HG03108 (cell line): Measurements from ENCODE around the gene TVP23C.

Experiments used
- ATAC-seq: cut with Tn5 transposase; IDR thresholded peaks from one replicate; pipeline ENCODE4 v1.9.1; 2021; ENCODE audit warnings: moderate library complexity; ENCODE audit not compliant: unreplicated experiment

The TVP23C gene

DNA sequence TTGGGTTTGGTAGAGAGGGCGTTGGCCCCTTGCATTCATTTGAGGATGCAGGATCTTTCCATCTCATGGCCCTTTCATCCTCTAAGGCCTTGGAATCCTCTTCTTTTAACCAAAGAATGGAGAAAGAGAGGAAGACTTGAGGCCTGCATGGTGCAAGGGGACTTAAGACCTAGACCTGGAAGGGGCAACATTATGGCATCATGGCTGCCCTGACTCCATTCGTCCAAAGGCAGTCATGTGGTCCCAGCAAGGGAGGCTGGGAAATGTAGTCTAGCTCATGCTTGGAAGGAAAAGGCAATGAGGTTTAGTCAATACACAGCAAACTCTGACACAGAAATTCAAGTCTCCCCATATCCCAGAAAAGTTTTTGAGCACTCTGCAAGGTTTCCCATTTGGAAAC is 65.2 kb downstream of the TVP23C start:
- no peak for ATAC-seq

DNA sequence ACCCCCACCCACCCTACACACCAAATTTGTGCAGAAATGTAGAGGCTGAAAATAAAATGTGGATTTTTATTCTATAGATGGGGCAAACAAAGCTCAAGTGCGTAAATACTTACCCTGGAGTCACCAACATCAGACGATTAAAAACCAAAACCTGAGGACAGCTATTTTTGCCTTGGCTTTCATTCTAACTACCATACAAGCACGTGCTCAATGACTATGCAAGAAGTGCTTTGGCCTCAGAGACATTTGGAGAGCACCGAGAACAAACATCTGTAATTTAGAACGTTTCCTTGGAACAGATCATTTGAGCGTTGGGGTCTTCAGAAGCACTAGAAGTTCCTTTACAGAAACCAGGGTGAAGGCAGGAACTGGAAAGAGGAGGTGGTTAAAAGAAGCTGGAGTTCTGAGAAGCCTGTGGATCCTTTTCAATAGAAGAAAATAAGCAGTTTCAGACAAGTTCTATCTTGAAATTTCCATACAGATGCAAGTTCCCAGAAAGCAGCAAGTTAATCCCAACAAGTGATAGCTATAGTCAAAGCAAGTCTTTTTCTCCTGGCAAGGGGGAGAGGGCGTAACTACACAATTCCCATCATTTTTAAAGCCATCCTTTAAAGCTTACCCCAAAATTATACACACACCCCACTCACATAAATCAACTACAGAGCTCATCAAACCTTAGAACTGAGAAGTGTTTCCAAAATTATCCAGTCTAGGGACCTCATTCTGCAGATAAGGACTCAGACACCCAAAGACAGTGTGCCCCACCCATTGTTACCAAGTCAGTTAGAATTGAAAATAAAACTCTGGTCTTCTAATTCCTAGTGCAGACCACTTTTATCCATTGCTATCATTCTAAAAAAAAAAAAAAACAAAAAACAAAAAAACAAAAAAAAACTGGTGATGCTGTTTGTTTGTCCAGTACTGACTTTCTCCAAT is 66.3 kb downstream of the TVP23C start:
- no peak for ATAC-seq

DNA sequence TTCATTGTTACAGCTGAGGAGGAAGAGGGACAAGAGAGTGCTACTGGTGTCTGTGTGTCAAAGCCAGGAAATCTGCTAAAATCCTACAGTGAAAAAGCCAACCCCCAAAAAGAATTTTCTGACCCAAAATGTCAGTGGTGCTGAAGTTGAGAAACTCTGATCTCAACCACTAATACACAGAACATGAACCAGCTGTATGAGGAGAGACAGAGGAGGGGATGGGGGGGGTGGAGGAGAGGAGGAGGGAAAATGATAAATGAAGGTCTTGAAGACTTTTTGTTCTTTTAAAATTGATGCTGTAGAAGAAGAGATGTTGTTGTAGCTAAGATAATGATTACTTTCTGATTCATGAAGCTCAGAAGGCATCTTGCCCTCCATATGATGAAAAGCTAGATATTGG is 68.5 kb downstream of the TVP23C start:
- no peak for ATAC-seq

DNA sequence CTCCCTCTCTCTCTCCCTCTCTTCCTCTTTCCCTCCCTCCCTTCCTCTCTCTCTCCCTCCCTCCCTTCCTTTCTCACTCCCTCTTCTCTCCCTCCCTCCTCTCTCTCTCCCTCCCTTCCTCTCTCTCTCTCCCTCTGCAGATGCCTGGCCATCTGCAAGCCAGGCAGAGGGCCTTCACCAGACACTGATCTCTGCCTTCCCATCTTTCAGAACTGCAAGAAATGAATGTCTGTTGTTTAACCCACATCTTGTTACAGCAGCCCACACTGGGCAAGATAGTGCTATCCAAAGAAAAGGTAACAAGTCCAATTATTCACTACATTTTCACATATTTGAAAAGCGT is 69.6 kb downstream of the TVP23C start:
- ATAC-seq = no peak

DNA sequence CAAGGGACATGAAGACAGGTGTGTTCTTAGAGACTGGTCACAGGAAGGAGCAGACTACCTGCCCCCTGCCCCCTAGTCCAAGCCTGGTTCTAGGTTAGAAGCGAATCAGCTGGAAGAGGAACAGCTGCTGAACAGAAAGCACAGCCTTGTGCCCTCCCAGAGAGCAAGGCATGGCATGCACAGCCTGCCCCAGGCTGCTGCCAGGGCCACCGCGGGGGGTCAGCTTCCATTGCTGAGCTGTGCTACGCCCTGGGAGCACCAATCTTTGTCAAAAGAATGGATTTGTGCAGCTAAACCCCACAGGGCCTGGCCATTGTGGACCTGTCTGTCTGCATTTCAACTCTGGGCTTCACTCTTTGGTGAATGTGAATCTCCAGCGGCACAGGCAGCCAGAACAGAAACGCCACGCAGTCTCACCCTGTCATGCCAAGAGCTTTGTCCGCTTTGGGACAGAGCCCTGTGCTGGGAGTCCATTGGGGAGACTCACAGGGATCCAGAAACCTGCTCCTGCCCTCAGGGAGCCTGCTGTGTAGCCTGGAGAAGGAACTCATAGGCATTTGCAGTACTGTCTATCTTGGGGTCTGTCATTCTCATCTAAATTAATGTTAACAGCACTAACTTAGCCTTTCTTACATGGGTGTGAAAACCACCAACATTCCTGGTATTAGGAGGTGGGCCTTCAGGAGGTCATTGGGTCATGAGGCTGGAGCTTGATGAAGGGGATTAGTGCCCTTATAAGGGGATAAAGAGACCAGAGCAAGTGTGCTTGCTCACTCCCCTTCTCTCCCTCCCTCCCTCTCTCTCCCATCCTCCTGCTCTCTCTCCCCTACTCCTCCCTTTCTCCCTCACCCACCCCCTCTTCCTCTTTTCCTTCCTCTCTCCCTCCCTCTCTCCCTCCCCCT is 70.2 kb downstream of the TVP23C start:
- ATAC-seq = no peak

DNA sequence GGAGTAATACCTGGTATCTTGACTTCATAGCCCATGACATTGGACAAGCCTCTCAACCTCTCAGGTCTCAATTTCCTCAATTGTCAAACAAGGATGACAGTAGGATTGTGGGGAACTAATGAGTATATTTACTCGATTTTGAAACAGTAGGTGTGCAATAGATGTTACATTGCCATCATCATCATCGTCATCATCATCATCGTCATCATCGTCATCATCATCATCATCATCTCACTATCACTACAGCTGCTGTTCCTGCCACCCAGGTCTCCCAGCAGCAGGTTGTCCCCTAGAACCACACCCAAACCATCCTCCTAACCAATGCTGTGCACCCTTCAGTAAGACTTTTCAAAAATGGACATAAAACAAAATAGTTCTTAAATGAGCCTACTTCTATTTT is 71.1 kb downstream of the TVP23C start:
- no peak for ATAC-seq

DNA sequence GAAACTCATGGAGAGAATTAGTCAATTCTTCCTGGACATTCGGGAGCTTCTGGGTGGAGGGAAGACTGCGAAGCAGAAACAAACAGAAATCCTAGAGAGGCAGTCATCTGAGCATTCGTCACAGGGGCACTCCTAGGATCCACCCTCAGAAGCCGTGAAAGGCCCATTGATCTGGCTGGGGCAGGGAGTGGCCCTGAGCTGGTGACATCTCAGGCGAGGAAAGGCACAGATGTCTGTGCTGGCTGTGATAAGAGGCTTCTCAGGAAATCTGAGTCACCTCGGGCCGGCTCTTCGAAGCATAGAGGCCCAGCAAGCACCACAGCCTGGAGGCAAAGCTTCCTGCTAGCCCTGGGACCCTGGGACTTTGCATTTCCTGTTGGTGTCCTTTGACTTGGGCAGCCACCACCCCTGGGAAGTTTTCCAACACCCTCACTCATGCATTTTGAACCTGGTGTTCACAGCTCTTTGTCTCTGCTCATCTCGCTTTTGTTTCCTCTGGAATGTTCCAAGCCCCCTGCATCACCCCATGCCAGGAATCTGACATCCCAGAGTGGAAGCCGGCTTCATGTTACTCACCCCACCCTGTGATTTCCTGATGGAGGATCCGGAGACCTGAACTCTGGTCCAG is 72.5 kb downstream of the TVP23C start:
- no peak for ATAC-seq

DNA sequence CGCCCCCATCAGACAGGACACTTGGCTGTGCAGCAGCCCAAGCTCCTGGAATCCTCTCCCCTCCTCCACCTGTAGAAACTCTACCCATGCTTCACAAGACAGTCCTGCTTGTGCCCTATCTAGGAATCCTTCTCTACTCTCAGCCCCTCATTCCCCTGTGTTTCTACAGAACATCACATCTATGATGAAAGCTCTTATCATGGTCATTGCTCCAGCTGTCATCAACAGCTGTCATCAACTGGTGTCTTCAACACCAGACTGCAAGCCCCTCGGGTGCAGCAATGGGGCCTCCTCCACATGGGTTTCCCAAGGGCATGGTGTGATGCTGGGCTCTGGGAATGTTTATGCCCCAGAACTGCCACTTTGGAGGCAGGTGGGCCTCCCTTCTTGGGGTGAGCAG is 74.7 kb downstream of the TVP23C start:
- ATAC-seq = no peak

DNA sequence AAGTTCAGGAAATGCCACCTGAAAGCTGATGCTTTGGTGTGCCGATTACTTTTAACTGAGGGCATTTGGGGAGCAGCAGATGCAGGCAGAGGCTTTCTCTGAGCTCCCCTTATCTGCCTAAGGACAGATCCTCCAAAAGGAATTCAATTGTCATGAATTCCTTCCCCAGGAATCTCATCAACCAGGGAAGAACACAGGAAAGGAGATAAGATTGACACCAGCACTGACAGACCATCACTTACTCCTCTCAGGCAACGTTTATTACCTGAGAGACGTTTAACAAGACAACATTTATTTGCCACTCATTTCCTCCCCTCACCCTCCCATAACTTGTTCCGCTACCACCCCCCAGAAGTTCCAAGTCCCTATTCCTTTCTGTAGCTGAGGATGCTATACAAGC is 78.2 kb downstream of the TVP23C start:
- no peak for ATAC-seq

DNA sequence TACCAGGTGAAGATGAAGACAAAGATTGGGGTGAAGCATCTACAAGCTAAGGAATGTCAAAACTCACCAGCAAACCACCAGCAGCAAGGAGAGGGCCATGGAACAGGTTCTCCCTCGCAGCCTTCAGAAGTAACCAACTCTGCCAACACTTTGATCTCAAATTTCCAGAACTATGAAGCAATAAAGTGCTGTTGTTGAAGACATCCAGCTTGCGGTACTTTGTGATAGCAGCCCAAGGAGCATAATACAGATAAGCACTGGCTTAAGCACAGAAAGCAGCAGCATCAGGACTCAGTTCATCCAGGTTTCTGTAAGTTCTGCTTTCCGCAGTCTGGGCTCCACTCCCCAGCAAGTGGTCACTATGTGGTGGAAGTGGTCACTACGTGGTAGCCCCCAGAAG is 79.9 kb downstream of the TVP23C start:
- ATAC-seq = no peak

DNA sequence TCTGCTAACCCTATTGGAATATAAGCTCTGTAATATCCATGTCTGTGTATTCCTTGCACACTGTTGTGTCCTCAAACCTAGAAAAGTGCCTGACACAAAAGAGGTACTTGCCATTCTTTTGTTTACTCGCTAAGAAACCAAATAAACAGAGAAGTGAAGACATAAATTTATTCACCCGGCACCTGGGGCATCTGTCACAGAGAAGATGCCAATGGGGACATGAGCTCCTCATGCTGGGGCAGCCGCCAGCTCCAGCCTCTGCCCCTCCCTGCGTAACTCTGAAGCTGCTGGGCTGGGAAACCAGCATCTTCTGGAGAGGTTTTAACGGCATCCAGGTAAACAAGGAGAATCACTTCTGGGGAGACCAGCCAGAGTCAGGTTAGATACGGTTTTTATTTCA is 80.8 kb downstream of the TVP23C start:
- ATAC-seq = no peak

DNA sequence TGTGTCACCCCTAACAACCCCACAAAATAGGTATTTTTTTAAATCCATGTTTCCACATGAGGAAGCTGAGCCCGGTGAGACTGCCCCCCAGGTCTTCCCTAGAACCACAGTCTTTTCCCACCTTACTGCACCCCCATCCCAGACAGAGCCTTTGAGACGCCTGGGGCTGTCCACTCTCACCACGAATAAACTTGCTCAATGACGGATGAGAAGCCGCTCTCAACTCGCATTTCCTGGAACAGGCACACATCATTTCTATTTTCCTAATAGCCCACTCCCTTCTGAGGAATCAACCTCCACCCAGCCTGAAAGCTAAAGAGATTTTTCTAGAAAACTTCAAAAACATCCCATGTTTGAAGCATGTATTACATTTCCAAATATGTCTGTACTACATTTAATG is 81.8 kb downstream of the TVP23C start:
- no peak for ATAC-seq

DNA sequence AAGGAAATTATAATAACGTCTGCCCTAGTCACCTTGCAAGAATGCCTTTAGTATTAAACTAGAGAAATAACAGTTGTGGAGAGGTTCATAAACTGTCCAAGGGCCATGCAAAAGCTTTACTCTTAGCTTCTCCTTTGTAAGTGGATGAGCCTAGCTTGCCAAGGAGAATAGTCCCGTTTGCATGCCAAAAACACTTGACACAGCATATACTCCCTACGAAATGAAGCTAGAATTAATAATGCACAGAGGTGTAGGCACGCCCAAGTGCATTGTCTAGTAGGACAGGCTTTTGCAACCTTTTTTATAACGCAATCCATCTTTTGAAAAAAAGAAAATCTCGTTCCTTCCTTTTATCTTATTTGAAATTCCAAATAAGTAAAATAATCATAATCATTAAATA is 83.1 kb downstream of the TVP23C start:
- ATAC-seq = no peak

DNA sequence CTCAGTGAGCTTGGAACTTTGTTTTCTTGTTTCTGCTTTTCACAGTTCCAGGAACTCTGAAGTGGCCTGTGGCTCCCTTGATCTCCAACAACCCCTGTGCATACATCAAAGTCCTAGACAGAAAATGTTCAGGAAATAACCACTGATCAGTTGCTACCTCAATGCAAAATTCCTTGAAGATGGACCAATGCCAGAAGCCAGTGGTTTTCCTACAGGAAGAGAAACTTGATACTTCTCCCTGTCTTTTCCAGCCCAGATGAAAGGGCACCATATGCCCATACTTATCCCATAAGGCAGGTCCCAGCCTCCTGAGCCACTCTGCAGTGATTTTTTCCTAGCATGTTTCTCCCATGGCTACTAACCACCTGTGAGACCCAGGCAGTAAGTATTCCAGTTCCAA is 83.6 kb downstream of the TVP23C start:
- no peak for ATAC-seq

DNA sequence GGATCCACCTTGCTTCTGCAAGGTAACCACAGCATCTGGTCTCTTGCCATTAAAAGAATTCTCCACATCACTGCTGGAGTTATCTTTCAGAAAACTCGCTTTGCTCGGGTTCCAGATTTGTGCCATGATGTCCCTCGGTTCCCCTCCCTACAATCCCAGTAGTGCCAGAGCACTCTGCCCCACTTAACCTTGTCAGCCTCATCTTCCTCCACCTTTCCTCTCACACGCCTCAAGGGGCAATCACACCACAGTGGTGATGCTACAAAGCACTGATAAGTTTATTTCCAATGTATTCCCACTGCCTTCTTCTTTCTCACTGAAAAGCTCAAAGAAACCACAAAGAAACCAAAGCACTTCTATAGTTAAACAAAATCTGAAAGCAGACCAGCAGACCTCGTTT is 84.4 kb downstream of the TVP23C start:
- no peak for ATAC-seq

DNA sequence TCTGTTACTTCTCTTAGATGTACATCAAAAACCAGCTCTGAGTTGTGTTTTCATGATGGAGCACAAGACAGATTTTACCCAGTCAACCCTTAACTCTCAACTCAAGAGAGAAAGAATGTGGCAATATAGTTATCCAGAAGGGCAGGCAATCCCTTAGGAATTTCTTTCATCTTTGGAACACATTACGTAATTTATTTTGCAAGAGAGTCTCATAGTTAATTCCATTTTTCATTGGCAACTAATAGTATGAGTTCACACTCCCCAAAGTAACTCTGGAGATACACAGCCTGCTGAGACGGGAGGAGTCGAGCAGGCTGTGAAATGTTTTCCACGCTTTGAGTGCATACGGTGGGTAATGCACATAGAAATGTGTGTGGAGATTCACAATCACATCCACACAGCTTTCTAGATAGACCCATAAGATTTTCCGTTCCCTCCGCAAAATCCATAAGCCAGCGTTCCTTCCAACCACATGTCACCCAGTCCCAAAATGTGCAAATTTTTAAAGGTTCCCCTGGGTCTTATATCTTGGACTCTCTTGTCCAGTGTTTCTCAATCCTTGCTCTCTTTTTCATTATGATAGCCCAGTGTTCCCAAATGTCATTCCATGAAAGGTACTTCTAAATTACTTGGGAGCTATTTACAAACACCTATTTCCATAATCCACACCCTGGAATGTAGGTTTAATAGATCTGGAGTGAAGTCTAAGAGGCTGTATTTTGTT is 87.5 kb downstream of the TVP23C start:
- ATAC-seq = no peak

DNA sequence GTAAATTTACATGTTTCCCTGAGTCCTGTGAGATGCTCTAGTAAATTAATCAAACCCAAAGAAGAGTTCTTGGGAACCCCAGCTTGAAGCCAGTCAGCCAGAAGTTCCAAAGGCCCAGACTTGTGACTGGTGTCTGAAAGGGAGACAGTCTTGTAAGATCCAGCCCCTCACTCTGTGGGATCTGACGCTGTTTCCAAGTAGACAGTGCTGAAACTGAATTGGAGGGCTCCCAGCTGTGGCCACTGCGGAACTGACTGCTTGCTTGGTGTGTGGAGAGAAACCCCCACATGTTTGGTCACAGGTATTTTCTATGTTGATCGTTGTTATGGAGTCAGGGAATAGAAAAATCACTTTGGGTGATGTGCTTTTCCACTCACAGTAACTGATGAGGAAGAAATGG is 90.4 kb downstream of the TVP23C start:
- no peak for ATAC-seq

DNA sequence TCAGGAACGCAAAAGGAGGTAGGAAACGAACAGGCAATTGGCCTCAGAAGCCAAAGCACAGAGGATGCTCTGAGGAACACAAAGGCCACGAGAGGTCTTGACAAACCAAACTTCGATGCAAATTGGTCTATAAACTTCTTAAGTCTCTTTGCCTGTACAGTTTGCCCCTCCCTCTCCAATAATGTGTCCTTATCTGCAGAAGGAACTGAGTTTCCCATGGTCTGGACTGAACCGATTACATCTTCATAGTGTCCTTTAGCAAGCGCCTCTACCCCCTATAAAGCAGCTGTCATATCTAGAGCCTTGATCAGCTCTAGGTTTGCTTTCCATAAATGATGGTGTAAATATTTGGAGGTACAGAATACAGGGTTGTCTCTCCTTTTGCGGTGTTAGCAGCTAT is 92.7 kb downstream of the TVP23C start:
- no peak for ATAC-seq

DNA sequence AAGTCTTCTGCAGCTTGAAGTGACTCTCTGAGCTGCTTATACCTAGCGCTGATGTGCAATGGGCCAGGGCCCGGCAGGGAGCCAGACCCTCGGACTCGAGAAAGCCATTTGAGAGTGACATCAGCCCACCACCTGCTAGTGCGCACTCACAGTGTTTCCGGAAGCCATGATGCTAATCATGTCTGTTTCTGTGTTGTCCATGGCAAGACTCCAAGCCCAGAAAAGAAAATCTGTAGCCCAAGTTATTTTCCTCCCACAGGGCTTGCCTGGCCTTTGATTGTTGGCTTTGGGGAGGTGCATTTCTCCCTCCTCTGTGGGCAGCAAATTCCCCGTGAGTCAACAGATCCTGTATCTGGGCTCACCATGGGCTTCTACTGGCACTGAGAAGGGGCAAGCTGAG is 94.0 kb downstream of the TVP23C start:
- ATAC-seq = no peak

DNA sequence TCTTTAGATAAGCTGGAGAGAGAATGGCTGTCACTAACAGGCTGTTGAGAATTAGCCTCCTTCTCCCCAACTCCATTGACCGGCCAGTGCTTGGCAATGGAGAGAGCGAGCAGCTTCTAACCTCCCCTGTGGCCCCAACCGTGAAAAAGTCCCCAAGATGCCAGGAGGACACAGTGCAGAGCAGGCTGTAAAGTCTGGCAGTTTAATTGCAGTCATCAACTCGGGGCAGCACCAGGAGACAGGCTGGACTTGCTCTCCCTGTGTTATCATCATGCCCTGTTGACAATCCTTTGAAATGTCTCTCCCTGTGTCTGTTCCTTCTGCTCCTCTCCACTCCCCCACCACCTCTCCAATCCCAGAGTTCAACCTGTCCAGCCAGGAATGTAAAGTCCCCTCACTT is 95.2 kb downstream of the TVP23C start:
- ATAC-seq = no peak

DNA sequence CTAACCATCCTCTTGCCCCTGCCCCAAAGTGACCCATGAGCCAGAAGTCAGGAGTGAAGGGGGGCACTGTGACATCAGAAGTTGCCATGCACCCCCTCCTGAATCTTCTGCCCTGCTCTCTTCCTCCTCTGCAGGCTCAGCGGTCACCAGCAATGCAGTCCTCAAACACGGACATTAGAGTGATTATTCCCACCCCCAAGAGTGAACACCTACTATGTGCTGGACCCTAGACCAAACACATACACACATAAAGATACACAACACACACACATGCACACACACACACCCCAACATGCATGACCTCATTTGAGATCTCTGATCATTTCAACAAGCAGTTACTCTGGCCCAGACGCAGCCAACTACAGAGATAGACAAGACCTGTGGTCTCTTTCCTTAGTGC is 95.7 kb downstream of the TVP23C start, which contains the start of gene CDRT4:
TSS of gene CDRT4 (minus strand) at position 30 of the 400 bp plus-strand sequence. CDS start 27,383 bp downstream, outside the sequence.
- ATAC-seq = no peak
